WERI-Rb-1 (cell line): ENCODE results near the gene MEF2C.

ENCODE experiments used
- DNase-seq: peaks from one replicate; pipeline ENCODE4 v3.0.0-alpha.2; 2020
- H3K27ac ChIP-seq: fragments of 250-450 bp; sonication (Bioruptor Pico); 2 replicates; pipeline ENCODE4 v1.5.1; 2020; ENCODE audit warnings: mild to moderate bottlenecking, moderate library complexity
- H3K27me3 ChIP-seq: fragments of 250-450 bp; sonication (Bioruptor Pico); 2 replicates; pipeline ENCODE4 v1.5.1; 2021; ENCODE audit warnings: mild to moderate bottlenecking, low read depth, moderate library complexity; ENCODE audit not compliant: insufficient read depth, severe bottlenecking
- H3K36me3 ChIP-seq: fragments of 250-450 bp; sonication (Bioruptor Pico); 2 replicates; pipeline ENCODE4 v1.5.1; 2020; ENCODE audit warnings: mild to moderate bottlenecking, moderate library complexity
- H3K4me3 ChIP-seq: 2 replicates; pipeline ENCODE4 v1.5.1; 2011; ENCODE audit warnings: low read depth, mild to moderate bottlenecking, control low read depth, low read length
- H3K9me3 ChIP-seq: fragments of 250-450 bp; sonication (Bioruptor Pico); 2 replicates; pipeline ENCODE4 v1.5.1; 2021; ENCODE audit warnings: mild to moderate bottlenecking, moderate library complexity; ENCODE audit not compliant: severe bottlenecking
- CTCF ChIP-seq: IDR thresholded peaks from 2 replicates; pipeline ENCODE4 v1.5.1; 2011; ENCODE audit warnings: low read depth, mild to moderate bottlenecking, control low read depth, inconsistent platforms, low read length

MEF2C gene

GRCh38 chr5:88889189-88890069 is 6.4 kb upstream of the MEF2C start:
- H3K36me3 ChIP-seq: no peaks in the 10 kb centered on the region
- no peak for DNase-seq
- no peak for TF ChIP-seq CTCF
- H3K4me3 ChIP-seq: no peak overlapping the region
- H3K27me3 ChIP-seq: no peaks in the 10 kb centered on the region
- no peaks in the 10 kb centered on the region for H3K9me3 ChIP-seq
- H3K27ac ChIP-seq: no peak overlapping the region

GRCh38 chr5:88888848-88889188 is 5.8 kb upstream of the MEF2C start:
- Histone ChIP-seq H3K27ac (no peak overlapping the region), H3K27me3 (no peaks in the 10 kb centered on the region)

GRCh38 chr5:88888291-88888690 is 5.3 kb upstream of the MEF2C start:
- H3K4me3 ChIP-seq: no peak overlapping the region
- TF ChIP-seq CTCF: no peak
- H3K9me3 ChIP-seq: no peaks in the 10 kb centered on the region
- no peaks in the 10 kb centered on the region for H3K36me3 ChIP-seq
- no peak for DNase-seq
- no peak overlapping the region for H3K27ac ChIP-seq
- no peaks in the 10 kb centered on the region for H3K27me3 ChIP-seq

More at GRCh38 chr5:88888848-88889188, 5.8 kb upstream of the MEF2C start:
- Histone ChIP-seq H3K4me3 (no peak overlapping the region), H3K9me3 (no peaks in the 10 kb centered on the region), H3K36me3 (no peaks in the 10 kb centered on the region)
- TF ChIP-seq CTCF: no peak
- no peak for DNase-seq

- Histone ChIP-seq H3K27ac (no peak overlapping the region), H3K36me3 (no peaks in the 10 kb centered on the region), H3K4me3 (no peak overlapping the region), H3K27me3 (no peaks in the 10 kb centered on the region), H3K9me3 (no peaks in the 10 kb centered on the region)
- no peak for DNase-seq
- TF ChIP-seq CTCF: no peak
Measured at GRCh38 chr5:88887342-88887741, 4.4 kb upstream of the MEF2C start.

- no peak overlapping the region for H3K4me3 ChIP-seq
- H3K27me3 ChIP-seq: no peaks in the 10 kb centered on the region
Measured at GRCh38 chr5:88886746-88887341, 3.9 kb upstream of the MEF2C start.

More at GRCh38 chr5:88886746-88887341, 3.9 kb upstream of the MEF2C start:
- no peaks in the 10 kb centered on the region for H3K36me3 ChIP-seq
- H3K27ac ChIP-seq: no peak overlapping the region
- no peak for DNase-seq
- H3K9me3 ChIP-seq: no peaks in the 10 kb centered on the region
- no peak for TF ChIP-seq CTCF
